Pancreas (tissue), 10 donors: ENCODE results near the gene RAB3GAP2. TPM values are rescaled to one million over a fixed set of nuclear protein-coding genes. Genes with fewer than 3 reads are reported as not detected.
A peak's percentile ranks its signal among the peaks of the same experiment; 100 is the strongest.
"Not testable (repeated sequence)": the region's sequence is repeated elsewhere in the genome, so short reads cannot be mapped to it uniquely, and the experiment has no call there.

Experiments
- ATAC-seq, 4 donors: fragments of 200-7000 bp; cut with Tn5 transposase; one replicate each; pipeline versions ENCODE4 v1.8.0 to v1.9.1; 2020; ENCODE audit warnings: mild to moderate bottlenecking in 4 of 4, moderate library complexity in 4 of 4
- DNase-seq, 6 donors: peaks; one replicate each; pipeline ENCODE4 v3.0.0-alpha.2; 2020
- FAIRE-seq: peaks from 2 replicates; lab custom pipeline; 2012; peaks lifted over from hg19 to GRCh38; lab: Jason Lieb, UNC
- H3K27ac ChIP-seq, 4 donors: fragments of 200-600 bp; sonication (generic); 1 replicate in 3 of 4; 2 replicates in 1 of 4; pipeline versions ENCODE4 v1.5.0 to v1.8.0; 2020
- H3K27me3 ChIP-seq, 4 donors: fragments of 200-600 bp; one replicate each; pipeline ENCODE4 v1.8.0; 2021
- H3K36me3 ChIP-seq, 3 donors: fragments of 200-600 bp; sonication (generic) in 1 of 3; one replicate each; pipeline versions ENCODE4 v1.5.0 to v1.8.0; 2020 to 2021
- H3K4me1 ChIP-seq, 3 donors: fragments of 200-600 bp; one replicate each; pipeline ENCODE4 v1.8.0; 2021
- H3K4me3 ChIP-seq, 4 donors: fragments of 200-600 bp; sonication (generic) in 2 of 4; one replicate each; pipeline versions ENCODE4 v1.5.0 to v1.8.0; 2020 to 2021
- H3K9me3 ChIP-seq, 4 donors: fragments of 200-600 bp; one replicate each; pipeline ENCODE4 v1.8.0; 2021
- CTCF ChIP-seq, 4 donors: fragments of 200-600 bp; sonication (generic) in 3 of 4; IDR thresholded peaks; one replicate each; pipeline versions ENCODE4 v1.5.0 to v1.8.0; 2021; ENCODE audit warnings: antibody characterized with exemption in 4 of 4
- WGBS, 2 donors: extraction: QIAGEN DNeasy Blood & Tissue Kit; methylation state at CpG; one replicate each; pipeline ENCODE4 v1.1.7; 2013; 5-methylcytosine and 5-hydroxymethylcytosine counted together
- intact Hi-C, 3 donors: fragments of 100-400 bp; cut with DNase I; formaldehyde crosslinking; loops; one replicate each; pipeline versions ENCODE4 v1.11.1 to v1.14.2; 2022
- polyA plus RNA-seq, 2 donors: library from polyadenylated mRNA; stranded (reverse); fragments of 200-250 nt; gene quantifications; one replicate each; pipeline ENCODE4 v1.2.3, GENCODE V29; 2013
- total RNA-seq, 6 donors: library from RNA; stranded (reverse); fragmentation: NEBNext Ultra II Directional in 4 of 6; extraction: Animal tissue kit (Norgen Biotek cat#: 25700) in 4 of 6; gene quantifications; one replicate each; pipeline versions ENCODE4 v1.2.1 to v1.2.4, GENCODE V29; 2021 to 2023
- donor health status: healthy with polysubstance abuse.
- donor health status: DM: no; HTN: no; CAD: no; lungs with moderate emphysema.
- donor health status: DM: no; HTN: no; CAD: no.
- donor health status: control.
- donor health status: control.
- donor health status: Bipolar disorder and iron deficiency.
- donor health status: DM: yes; HTN: yes; CAD: no.
- donor health status: DM: no; HTN: no; CAD: no.
- donor health status: DM: no; HTN: no; CAD: no.
- donor health status: DM: yes; HTN: yes; CAD: no.

Gene RAB3GAP2
- total and polyA plus RNA-seq, 8 donors = 4.8 to 26.2 (median 15.1) TPM

- FAIRE-seq = no peak
- H3K4me1 ChIP-seq = no peaks in the 10 kb centered on the region
- H3K9me3 ChIP-seq = no peaks in the 10 kb centered on the region
- TF ChIP-seq CTCF (IDR thresholded peaks at IDR 0.05) = no peak
- no peak for DNase-seq
- H3K36me3 ChIP-seq = no peaks in the 10 kb centered on the region
- WGBS, 2 donors = 83 to 87% methylated on average over 15 of the region's 15 CpGs
- H3K4me3 ChIP-seq = no peak overlapping the region
- no peak overlapping the region for H3K27ac ChIP-seq
- no peaks in the 10 kb centered on the region for H3K27me3 ChIP-seq
- no peak for ATAC-seq
- intact Hi-C loops = no loop called here
These were observed 52.2 kb downstream of the RAB3GAP2 start for GRCh38 chr1:220219865-220220698.

- H3K9me3 ChIP-seq = no peaks in the 10 kb centered on the region
- DNase-seq (no peak), ATAC-seq (no peak), FAIRE-seq (no peak)
- no peaks in the 10 kb centered on the region for H3K27me3 ChIP-seq
- no peak for TF ChIP-seq CTCF (IDR thresholded peaks at IDR 0.05)
- H3K27ac ChIP-seq = no peak overlapping the region
- H3K4me3 ChIP-seq = no peak overlapping the region
- H3K36me3 ChIP-seq = no peaks in the 10 kb centered on the region
- intact Hi-C loops = no loop called here
- H3K4me1 ChIP-seq = no peaks in the 10 kb centered on the region
These were observed 53.2 kb downstream of the RAB3GAP2 start for GRCh38 chr1:220219136-220219442.

GRCh38 chr1:220218397-220219135 is 53.7 kb downstream of the RAB3GAP2 start:
- H3K27me3 ChIP-seq, H3K36me3 ChIP-seq, H3K27ac ChIP-seq, FAIRE-seq, intact Hi-C loops, H3K4me1 ChIP-seq, H3K4me3 ChIP-seq, H3K9me3 ChIP-seq: not testable (repeated sequence)
- DNase-seq (peak in 4 of 6 donors; percentile 20 to 60 (median 39)), ATAC-seq (peak; percentile 77 to 95 (median 93))
- TF ChIP-seq CTCF (IDR thresholded peaks at IDR 0.05) = peak in 2 of 4 donors; percentile 27 to 40
- WGBS, 2 donors = 50% methylated on average over 6 of the region's 6 CpGs

- intact Hi-C loops = no loop called here
- H3K4me3 ChIP-seq = no peak overlapping the region
- FAIRE-seq (no peak), ATAC-seq (peak in 3 of 4 donors; percentile 61 to 72 (median 63)), DNase-seq (no peak)
- peaks cover 0 to 3% (median 0%) of the 10 kb centered on the region in 3 donors for H3K36me3 ChIP-seq
- no peaks in the 10 kb centered on the region for H3K9me3 ChIP-seq
- no peaks in the 10 kb centered on the region for H3K4me1 ChIP-seq
- TF ChIP-seq CTCF (IDR thresholded peaks at IDR 0.05) = peak in 1 of 4 donors; percentile 12
- H3K27ac ChIP-seq = no peak overlapping the region
- 45 to 48% methylated on average over 2 of the region's 2 CpGs for WGBS, 2 donors
- no peaks in the 10 kb centered on the region for H3K27me3 ChIP-seq
These were observed 54.8 kb downstream of the RAB3GAP2 start for GRCh38 chr1:220217383-220217988.
